GM21360 (cell line): ENCODE measurements around the gene PLXDC1.
"Not testable (repeated sequence)": the region's sequence is repeated elsewhere in the genome, so short reads cannot be mapped to it uniquely, and the experiment has no call there.

Experiments used
- ATAC-seq: cut with Tn5 transposase; IDR thresholded peaks from one replicate; pipeline ENCODE4 v1.9.1; 2021; ENCODE audit warnings: mild to moderate bottlenecking, moderate library complexity; ENCODE audit not compliant: unreplicated experiment

The PLXDC1 gene

GRCh38 chr17:39183045-39183444 is 31.6 kb upstream of the PLXDC1 start:
- ATAC-seq = no peak

- ATAC-seq = no peak
Observed at GRCh38 chr17:39181303-39181702, 29.9 kb upstream of the PLXDC1 start.

- no peak for ATAC-seq
Observed at GRCh38 chr17:39178536-39178935, 27.1 kb upstream of the PLXDC1 start.

- ATAC-seq = no peak
Observed at GRCh38 chr17:39177256-39177655, 25.8 kb upstream of the PLXDC1 start.

- no peak for ATAC-seq
Observed at GRCh38 chr17:39175695-39176093, 24.3 kb upstream of the PLXDC1 start.

- ATAC-seq = no peak
Observed at GRCh38 chr17:39174920-39175694, 23.7 kb upstream of the PLXDC1 start.

- no peak for ATAC-seq
Observed at GRCh38 chr17:39173526-39174274, 22.3 kb upstream of the PLXDC1 start.

GRCh38 chr17:39173080-39173479 is 21.6 kb upstream of the PLXDC1 start:
- ATAC-seq = no peak

GRCh38 chr17:39171933-39172332 is 20.5 kb upstream of the PLXDC1 start:
- ATAC-seq = no peak

- ATAC-seq = no peak
Observed at GRCh38 chr17:39170558-39170957, 19.1 kb upstream of the PLXDC1 start.

- ATAC-seq = no peak
Observed at GRCh38 chr17:39170109-39170508, 18.7 kb upstream of the PLXDC1 start.

GRCh38 chr17:39169518-39169917 is 18.1 kb upstream of the PLXDC1 start:
- no peak for ATAC-seq

GRCh38 chr17:39169101-39169500 is 17.7 kb upstream of the PLXDC1 start:
- no peak for ATAC-seq

GRCh38 chr17:39168503-39168902 is 17.1 kb upstream of the PLXDC1 start:
- ATAC-seq = not testable (repeated sequence)

GRCh38 chr17:39167476-39167875 is 16.0 kb upstream of the PLXDC1 start:
- no peak for ATAC-seq

GRCh38 chr17:39166437-39167335 is 15.2 kb upstream of the PLXDC1 start:
- ATAC-seq = no peak

- ATAC-seq = no peak
Observed at GRCh38 chr17:39165841-39166349, 14.5 kb upstream of the PLXDC1 start, which contains the start of gene ARL5C. ARL5C (minus strand) TSS chr17:39166161; CDS start chr17:39165760, 401 bp downstream.

- ATAC-seq = no peak
Observed at GRCh38 chr17:39165178-39165840, 13.9 kb upstream of the PLXDC1 start.

GRCh38 chr17:39164675-39165143 is 13.3 kb upstream of the PLXDC1 start:
- no peak for ATAC-seq

GRCh38 chr17:39161962-39162361 is 10.5 kb upstream of the PLXDC1 start:
- no peak for ATAC-seq
